SU-DHL-6 (cell line): ENCODE results near the gene PLAAT5.

Experiments
- H2AFZ ChIP-seq: fragments of 200-600 bp; sonication (generic); 2 replicates; pipeline ENCODE4 v1.6.1; 2014; ENCODE audit warnings: low read depth, mild to moderate bottlenecking, moderate library complexity, mixed read lengths, antibody characterized with exemption, low read length; ENCODE audit not compliant: severe bottlenecking
- H3F3A ChIP-seq: fragments of 200-600 bp; shearing (Covaris generic); 2 replicates; pipeline ENCODE4 v1.6.0; 2016; ENCODE audit warnings: antibody characterized with exemption, mild to moderate bottlenecking; ENCODE audit not compliant: insufficient read depth
- H3K27ac ChIP-seq: fragments of 200-600 bp; sonication (generic); 2 replicates; pipeline ENCODE4 v1.5.1; 2016; ENCODE audit warnings: low read depth, mild to moderate bottlenecking, low read length, moderate library complexity, mixed read lengths
- H3K27me3 ChIP-seq: fragments of 200-600 bp; sonication (generic), shearing (Covaris generic); 2 replicates; pipeline ENCODE4 v1.6.0; 2014; ENCODE audit warnings: mild to moderate bottlenecking, low read length
- H3K36me3 ChIP-seq: fragments of 200-600 bp; sonication (generic); 2 replicates; pipeline ENCODE4 v1.6.1; 2014; ENCODE audit warnings: mild to moderate bottlenecking, low read length, mixed read lengths
- H3K4me2 ChIP-seq: fragments of 300-600, 200-600 bp; shearing (Covaris generic), sonication (generic); 2 replicates; pipeline ENCODE4 v1.6.0; 2014; ENCODE audit warnings: low read length, low read depth, mild to moderate bottlenecking; ENCODE audit not compliant: poor library complexity, severe bottlenecking
- H3K4me3 ChIP-seq: fragments of 200-600 bp; sonication (generic); 2 replicates; pipeline ENCODE4 v1.5.1; 2014; ENCODE audit warnings: antibody characterized with exemption, low read length, mild to moderate bottlenecking, mixed read lengths; ENCODE audit not compliant: insufficient read depth, poor library complexity, severe bottlenecking
- H3K79me2 ChIP-seq: fragments of 200-600 bp; sonication (generic); 2 replicates; pipeline ENCODE4 v1.6.1; 2014; ENCODE audit warnings: mild to moderate bottlenecking, low read length, moderate library complexity; ENCODE audit not compliant: insufficient read depth
- H3K9ac ChIP-seq: fragments of 200-600 bp; sonication (generic); 2 replicates; pipeline ENCODE4 v1.7.0; 2014; ENCODE audit warnings: mild to moderate bottlenecking, low read length
- H3K9me2 ChIP-seq: fragments of 200-600 bp; sonication (generic); replicated peaks from 2 replicates; pipeline ENCODE4 v1.6.1; 2014; ENCODE audit warnings: low read length; ENCODE audit not compliant: insufficient read depth
- H3K9me3 ChIP-seq: fragments of 200-600 bp; sonication (generic); 2 replicates; pipeline ENCODE4 v1.6.1; 2014; ENCODE audit warnings: low read length, mixed read lengths; ENCODE audit not compliant: insufficient read depth
- H4K20me1 ChIP-seq: fragments of 200-600 bp; sonication (generic); 2 replicates; pipeline ENCODE4 v1.6.1; 2014; ENCODE audit warnings: low read depth, mild to moderate bottlenecking, antibody characterized with exemption, low read length, moderate library complexity, mixed read lengths
- CTCF ChIP-seq: fragments of 200-600 bp; sonication (generic); IDR thresholded peaks from one replicate; pipeline ENCODE4 v1.5.1; 2017; ENCODE audit warnings: antibody characterized with exemption, mild to moderate bottlenecking, low read length, moderate library complexity; ENCODE audit not compliant: insufficient read depth, poor library complexity, severe bottlenecking
- EZH2phosphoT487 ChIP-seq: fragments of 200-600 bp; sonication (generic), shearing (Covaris generic); conservative IDR thresholded peaks from 2 replicates; pipeline ENCODE4 v1.6.1; 2018; ENCODE audit warnings: mild to moderate bottlenecking, antibody characterized with exemption, low read length, moderate library complexity, mixed read lengths

Gene PLAAT5, protein sequence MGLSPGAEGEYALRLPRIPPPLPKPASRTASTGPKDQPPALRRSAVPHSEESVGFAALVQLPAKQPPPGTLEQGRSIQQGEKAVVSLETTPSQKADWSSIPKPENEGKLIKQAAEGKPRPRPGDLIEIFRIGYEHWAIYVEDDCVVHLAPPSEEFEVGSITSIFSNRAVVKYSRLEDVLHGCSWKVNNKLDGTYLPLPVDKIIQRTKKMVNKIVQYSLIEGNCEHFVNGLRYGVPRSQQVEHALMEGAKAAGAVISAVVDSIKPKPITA

DNA sequence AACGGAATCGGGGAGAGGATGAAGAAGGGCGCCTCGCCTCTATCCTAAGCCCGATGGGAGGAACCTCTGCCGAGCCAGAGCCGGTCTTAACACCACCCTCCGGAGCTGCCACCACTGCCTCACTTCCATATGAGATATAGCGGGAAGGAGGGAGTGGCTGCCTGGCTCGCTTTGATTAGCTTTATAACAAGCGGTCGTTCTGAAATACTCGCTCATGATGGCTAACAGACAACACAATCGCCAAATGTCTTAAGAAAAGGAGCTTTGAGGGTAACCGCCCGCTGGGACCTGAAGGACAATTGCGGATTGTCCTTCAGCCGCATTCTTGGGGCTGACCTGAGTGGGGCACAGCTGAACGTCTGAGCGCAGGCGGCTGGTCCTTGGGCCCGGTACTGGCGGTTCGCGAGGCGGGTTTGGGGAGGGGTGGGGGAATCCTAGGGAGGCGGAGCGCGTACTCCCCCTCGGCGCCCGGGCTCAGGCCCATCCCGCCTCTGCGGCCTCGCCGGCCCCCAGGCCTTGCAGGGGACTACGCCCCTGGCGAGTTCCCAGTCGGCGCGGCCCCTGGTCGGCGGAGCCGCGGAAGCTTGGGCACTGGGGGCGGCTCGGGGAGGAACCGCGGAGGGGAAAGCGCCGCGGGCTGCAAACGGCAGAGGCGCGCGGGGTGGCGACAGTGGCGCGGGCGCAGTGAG lies at the start of gene PLAAT5:
PLAAT5 (minus strand) TSS at position 617 of the 689 bp plus-strand sequence; CDS start at position 484, 133 bp downstream.
- Histone ChIP-seq H3K36me3 (no peaks in the 10 kb centered on the region), H3K9me3 (no peaks in the 10 kb centered on the region), H3K4me2 (no peak within 1 kb of the TSS), H3K9me2 (no peaks in the 10 kb centered on the region), H3K79me2 (no peaks in the 10 kb centered on the region), H3K4me3 (no peak within 1 kb of the TSS), H4K20me1 (no peaks in the 10 kb centered on the region), H3F3A (no peaks in the 10 kb centered on the region), H2AFZ (no peak within 1 kb of the TSS), H3K9ac (no peak within 1 kb of the TSS), H3K27me3 (no peaks in the 10 kb centered on the region), H3K27ac (no peak within 1 kb of the TSS)
- TF ChIP-seq EZH2phosphoT487 (no peak), CTCF (no peak)

DNA sequence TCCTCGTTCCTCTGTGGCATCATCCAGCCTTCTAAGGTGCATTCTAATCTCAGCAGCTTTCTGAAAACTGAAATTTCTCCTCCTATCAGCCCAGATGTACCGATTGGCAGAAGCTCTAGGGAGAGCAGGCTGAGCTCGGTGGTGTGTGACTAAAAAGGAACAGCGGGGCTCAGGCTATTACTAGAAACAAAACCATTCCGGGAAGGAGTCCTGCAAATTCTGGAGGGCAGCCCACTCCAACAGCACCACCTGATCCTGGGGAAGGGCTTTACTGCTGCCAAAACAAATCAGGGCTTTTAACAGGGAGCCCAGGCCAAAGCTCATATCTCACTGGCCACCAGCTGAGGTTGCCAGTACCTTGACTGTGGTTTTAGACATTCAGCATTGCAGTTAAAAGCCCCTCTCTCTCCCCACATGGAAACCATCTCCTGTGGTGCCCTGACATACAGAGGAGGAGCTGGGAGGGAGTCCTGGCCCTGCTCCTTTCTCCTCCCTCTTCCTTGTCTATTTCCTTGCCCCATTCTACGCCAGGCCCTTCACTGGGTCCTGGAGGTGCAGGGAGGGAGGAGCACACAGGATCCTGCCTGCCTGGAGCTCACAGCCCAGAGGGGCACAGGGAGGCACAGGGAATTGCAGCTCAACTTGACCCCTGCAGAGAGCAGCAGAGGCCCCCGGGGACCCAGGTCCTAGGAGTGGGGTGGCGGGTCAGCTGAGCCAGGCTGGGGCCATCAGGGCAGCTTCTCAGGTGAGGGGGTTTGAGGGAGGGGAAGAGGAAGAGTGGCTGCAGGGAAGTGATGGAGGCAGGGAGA lies 46.5 kb upstream of the PLAAT5 start:
- Histone ChIP-seq H3K9me3 (no peaks in the 10 kb centered on the region), H4K20me1 (no peaks in the 10 kb centered on the region), H2AFZ (no peak overlapping the region), H3K36me3 (no peaks in the 10 kb centered on the region), H3K4me2 (no peak overlapping the region), H3K9ac (no peak overlapping the region), H3F3A (no peaks in the 10 kb centered on the region), H3K27me3 (no peaks in the 10 kb centered on the region), H3K27ac (no peak overlapping the region), H3K4me3 (no peak overlapping the region), H3K79me2 (no peaks in the 10 kb centered on the region), H3K9me2 (no peaks in the 10 kb centered on the region)
- TF ChIP-seq EZH2phosphoT487 (no peak), CTCF (no peak)

DNA sequence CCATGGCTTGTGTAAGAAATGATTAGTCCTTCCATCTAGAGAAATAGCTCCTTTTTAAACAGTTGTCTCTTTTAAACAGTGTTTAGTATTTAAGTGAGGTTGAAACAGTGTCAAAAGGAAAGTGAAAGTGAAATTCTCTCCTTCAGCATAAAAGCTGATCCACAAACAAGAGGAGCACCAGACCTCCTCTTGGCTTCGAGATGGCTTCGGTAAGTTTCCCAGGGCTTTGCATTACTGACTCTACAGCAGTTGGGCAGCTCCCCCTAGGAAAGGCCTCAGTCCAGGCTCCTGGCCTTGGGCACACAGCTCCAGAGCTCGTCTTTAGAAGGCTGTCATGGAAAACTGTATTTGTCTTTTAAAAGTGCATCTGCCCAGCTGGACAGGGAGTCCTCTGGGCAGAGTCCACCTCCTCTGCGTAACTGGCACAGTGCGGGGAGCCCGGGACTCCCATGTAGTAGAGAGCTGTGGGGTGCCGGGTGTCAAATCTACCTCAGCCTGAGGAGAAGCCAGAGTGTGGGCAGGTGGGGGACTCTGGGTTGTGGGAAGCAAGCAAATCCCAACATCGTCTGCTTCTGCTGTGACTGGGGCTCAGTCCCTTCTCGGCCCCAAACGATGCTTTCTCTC lies 45.8 kb upstream of the PLAAT5 start, which contains the start of gene PLAAT4:
PLAAT4 (plus strand) TSS at position 140 of the 624 bp plus-strand sequence; CDS start at position 201, 61 bp downstream.
- Histone ChIP-seq H3K9me3 (no peaks in the 10 kb centered on the region), H4K20me1 (no peaks in the 10 kb centered on the region), H3K36me3 (no peaks in the 10 kb centered on the region), H2AFZ (no peak within 1 kb of the TSS), H3K4me3 (no peak within 1 kb of the TSS), H3K27ac (no peak within 1 kb of the TSS), H3K9ac (no peak within 1 kb of the TSS), H3K9me2 (no peaks in the 10 kb centered on the region), H3K4me2 (peak within 1 kb of the TSS; percentile 22), H3K79me2 (no peaks in the 10 kb centered on the region), H3K27me3 (no peaks in the 10 kb centered on the region), H3F3A (no peaks in the 10 kb centered on the region)
- no peak for TF ChIP-seq CTCF
- TF ChIP-seq EZH2phosphoT487 = no peak
